Transverse colon (tissue), 1 donor: Measurements from ENCODE around the gene SAA1.

Experiments used
- EP300 ChIP-seq: sonication (generic); formaldehyde crosslinking; IDR thresholded peaks from one replicate; pipeline ENCODE4 v1.6.1; 2017; ENCODE audit warnings: antibody characterized with exemption, low read depth
- POLR2A ChIP-seq: fragments of 450-650 bp; IDR thresholded peaks from one replicate; pipeline ENCODE4 v1.6.1; 2016; ENCODE audit warnings: antibody characterized with exemption, mild to moderate bottlenecking, moderate library complexity

GRCh38 chr11:18315893-18316292 lies 49.8 kb downstream of the SAA1 start:
- no peak for TF ChIP-seq EP300
- no peak for TF ChIP-seq POLR2A
